Vagina (tissue), 2 donors: ENCODE results near the gene ADAMTS2. TPM values are rescaled to one million over a fixed set of nuclear protein-coding genes. Genes with fewer than 3 reads are reported as not detected.

Experiments
- DNase-seq, 2 donors: peaks; one replicate each; pipeline ENCODE4 v3.0.0-alpha.2; 2017; ENCODE audit errors: extremely low spot score in 2 of 2
- H3K27ac ChIP-seq: fragments of 200-600 bp; sonication (generic); one replicate; pipeline ENCODE4 v1.5.1; 2019
- H3K27me3 ChIP-seq: fragments of 200-600 bp; sonication (generic); one replicate; pipeline ENCODE4 v1.5.1; 2019
- H3K36me3 ChIP-seq, 2 donors: fragments of 200-600 bp; sonication (generic); one replicate each; pipeline ENCODE4 v1.5.1; 2017 to 2019
- H3K4me1 ChIP-seq: fragments of 200-600 bp; sonication (generic); one replicate; pipeline ENCODE4 v1.5.1; 2019
- H3K4me3 ChIP-seq, 2 donors: fragments of 200-600 bp; sonication (generic); 1 replicate in 1 of 2; 2 replicates in 1 of 2; pipeline ENCODE4 v1.5.1; 2016 to 2019
- H3K9me3 ChIP-seq: fragments of 200-600 bp; sonication (generic); one replicate; pipeline ENCODE4 v1.5.1; 2019
- POLR2A ChIP-seq, 2 donors: fragments of 450-650 bp; IDR thresholded peaks; one replicate each; pipeline ENCODE4 v1.6.1; 2017; ENCODE audit warnings: antibody characterized with exemption in 2 of 2, mild to moderate bottlenecking in 2 of 2, moderate library complexity in 2 of 2
- POLR2AphosphoS5 ChIP-seq, 2 donors: sonication (generic); formaldehyde crosslinking; IDR thresholded peaks; one replicate each; pipeline ENCODE4 v1.9.0; 2017; ENCODE audit warnings: antibody characterized with exemption in 2 of 2, mild to moderate bottlenecking in 2 of 2, low read depth in 1 of 2; ENCODE audit not compliant: insufficient read depth in 1 of 2
- intact Hi-C: fragments of 100-400 bp; cut with DNase I; formaldehyde crosslinking; loops from one replicate; pipeline ENCODE4 v1.15.1; 2023
- total RNA-seq: library from RNA; depleted of rRNA; stranded (reverse); fragments of >200 nt; gene quantifications from one replicate; pipeline ENCODE4 v1.2.3, GENCODE V29; 2016
- TF ChIP-seq, protein P1 (sequence below), 3 experiments: fragments of 450-650 bp in 2 of 3; fragments of 200-600 bp in 1 of 3; sonication (generic) in 1 of 3; IDR thresholded peaks; one replicate each; pipeline ENCODE4 v1.5.1; 2017 to 2019; ENCODE audit warnings: antibody characterized with exemption in 3 of 3, mild to moderate bottlenecking in 2 of 3, moderate library complexity in 2 of 3

ADAMTS2 gene
- total RNA-seq, 1 donor from 2014 or later, result 17.4 TPM

DNA sequence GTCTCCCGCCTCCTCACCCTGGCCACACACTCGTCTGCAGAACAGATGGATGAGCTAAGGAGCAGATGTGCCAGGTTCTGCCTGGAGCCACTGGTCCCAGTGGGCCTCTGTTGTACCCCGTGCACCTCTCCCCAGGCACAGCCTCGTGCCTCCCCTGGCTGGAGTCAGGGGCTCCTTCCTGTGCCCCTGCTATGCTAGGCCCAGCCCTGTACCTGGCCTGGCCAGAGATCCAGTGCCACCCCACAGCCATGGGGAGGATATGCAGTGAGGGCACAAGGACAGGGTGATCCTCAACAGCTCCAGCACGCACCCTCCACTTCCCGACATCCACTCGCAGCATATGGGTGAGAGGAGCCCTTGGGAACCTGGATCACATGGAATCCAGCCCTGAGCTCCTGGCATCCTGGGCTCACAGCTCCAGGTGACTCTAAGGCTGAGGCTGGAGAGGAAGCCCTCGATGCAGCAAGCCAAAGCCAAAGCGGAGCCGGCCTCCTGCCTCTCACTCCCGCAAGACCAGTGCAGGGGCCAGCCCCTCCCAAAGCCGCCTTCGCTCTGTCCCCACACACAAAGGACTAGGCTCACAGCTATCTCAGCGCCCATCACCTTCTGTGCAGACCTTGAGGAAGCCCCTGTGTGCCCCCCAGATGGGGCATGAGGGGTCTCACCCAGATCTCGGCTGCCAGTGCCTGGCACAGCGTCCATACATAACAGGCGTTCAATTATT is 23.7 kb upstream of the ADAMTS2 start:
- no peak overlapping the region for H3K27ac ChIP-seq
- no peak overlapping the region for H3K4me3 ChIP-seq
- DNase-seq, result no peak
- no peaks in the 10 kb centered on the region for H3K27me3 ChIP-seq
- no peaks in the 10 kb centered on the region for H3K9me3 ChIP-seq
- intact Hi-C loops, result no loop called here
- TF ChIP-seq, protein P1, sequence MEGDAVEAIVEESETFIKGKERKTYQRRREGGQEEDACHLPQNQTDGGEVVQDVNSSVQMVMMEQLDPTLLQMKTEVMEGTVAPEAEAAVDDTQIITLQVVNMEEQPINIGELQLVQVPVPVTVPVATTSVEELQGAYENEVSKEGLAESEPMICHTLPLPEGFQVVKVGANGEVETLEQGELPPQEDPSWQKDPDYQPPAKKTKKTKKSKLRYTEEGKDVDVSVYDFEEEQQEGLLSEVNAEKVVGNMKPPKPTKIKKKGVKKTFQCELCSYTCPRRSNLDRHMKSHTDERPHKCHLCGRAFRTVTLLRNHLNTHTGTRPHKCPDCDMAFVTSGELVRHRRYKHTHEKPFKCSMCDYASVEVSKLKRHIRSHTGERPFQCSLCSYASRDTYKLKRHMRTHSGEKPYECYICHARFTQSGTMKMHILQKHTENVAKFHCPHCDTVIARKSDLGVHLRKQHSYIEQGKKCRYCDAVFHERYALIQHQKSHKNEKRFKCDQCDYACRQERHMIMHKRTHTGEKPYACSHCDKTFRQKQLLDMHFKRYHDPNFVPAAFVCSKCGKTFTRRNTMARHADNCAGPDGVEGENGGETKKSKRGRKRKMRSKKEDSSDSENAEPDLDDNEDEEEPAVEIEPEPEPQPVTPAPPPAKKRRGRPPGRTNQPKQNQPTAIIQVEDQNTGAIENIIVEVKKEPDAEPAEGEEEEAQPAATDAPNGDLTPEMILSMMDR (IDR thresholded peaks at IDR 0.05), result no peak
- TF ChIP-seq POLR2A (IDR thresholded peaks at IDR 0.05) (no peak), POLR2AphosphoS5 (IDR thresholded peaks at IDR 0.05; ENCODE audit: insufficient read depth in 1 of 2, low read depth in 1 of 2) (no peak)
- no peaks in the 10 kb centered on the region for H3K4me1 ChIP-seq
- no peaks in the 10 kb centered on the region for H3K36me3 ChIP-seq

DNA sequence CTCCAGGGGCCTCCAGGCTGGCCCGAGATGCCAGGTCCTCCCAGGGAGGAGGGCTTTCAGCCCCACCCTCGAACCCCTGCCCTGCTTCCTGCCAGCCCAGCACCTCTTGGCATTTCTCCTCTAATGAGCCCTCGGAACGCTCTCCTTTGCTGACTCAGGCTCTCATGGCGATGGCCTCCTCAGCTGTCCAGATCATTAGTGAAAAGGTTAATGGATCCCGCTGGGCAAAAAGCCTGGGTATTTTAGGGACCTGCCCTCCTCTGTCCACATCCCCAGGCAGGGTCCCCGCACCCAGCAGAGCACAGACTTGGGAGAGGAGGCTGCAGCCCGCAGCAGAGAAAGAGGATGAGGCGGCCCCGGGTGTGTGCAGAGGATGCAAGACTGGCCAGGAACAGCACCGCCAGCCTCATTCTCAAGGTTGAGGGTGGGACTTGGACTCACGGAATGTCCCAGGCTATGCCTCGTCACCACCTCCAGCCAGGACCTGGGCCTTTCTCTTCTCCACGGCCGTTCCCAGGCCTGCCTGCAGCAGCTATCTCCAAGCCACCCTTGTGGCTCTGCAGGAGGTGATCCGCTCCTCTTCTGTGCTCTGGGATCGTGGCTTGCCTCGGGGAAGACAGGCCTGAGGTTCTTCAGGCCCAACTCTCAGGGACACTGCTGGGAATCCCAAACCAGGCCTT is 23.0 kb upstream of the ADAMTS2 start:
- Histone ChIP-seq H3K27ac (no peak overlapping the region), H3K4me1 (no peaks in the 10 kb centered on the region), H3K36me3 (no peaks in the 10 kb centered on the region), H3K27me3 (no peaks in the 10 kb centered on the region), H3K9me3 (no peaks in the 10 kb centered on the region), H3K4me3 (no peak overlapping the region)
- intact Hi-C loops, result no loop called here
- no peak for DNase-seq
- no peak for TF ChIP-seq POLR2A (IDR thresholded peaks at IDR 0.05)
- TF ChIP-seq POLR2AphosphoS5 (IDR thresholded peaks at IDR 0.05; ENCODE audit: insufficient read depth in 1 of 2, low read depth in 1 of 2), result no peak
- TF ChIP-seq, protein P1 (IDR thresholded peaks at IDR 0.05), result no peak

DNA sequence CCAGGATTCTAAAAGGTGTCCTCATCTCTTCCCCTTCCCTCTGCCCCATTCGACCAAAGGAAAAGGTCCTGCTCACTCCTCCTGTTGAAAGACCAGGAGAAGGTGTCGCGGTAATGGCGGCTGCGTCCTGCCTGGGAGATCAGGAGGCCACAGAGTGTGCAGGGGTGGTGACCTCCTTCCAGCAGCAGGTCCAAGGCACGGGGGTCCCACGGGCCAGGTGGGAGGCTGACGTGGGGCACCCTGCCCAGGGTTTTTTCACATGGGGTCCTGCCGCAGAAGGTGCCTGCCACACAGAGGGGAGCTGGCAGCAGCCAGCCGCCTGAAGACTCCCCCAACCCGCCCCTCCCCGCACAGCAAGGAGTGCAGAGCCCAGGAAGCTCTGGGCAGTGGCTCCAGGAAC is 22.2 kb upstream of the ADAMTS2 start:
- Histone ChIP-seq H3K36me3 (no peaks in the 10 kb centered on the region), H3K27ac (no peak overlapping the region), H3K27me3 (no peaks in the 10 kb centered on the region), H3K4me3 (no peak overlapping the region), H3K9me3 (no peaks in the 10 kb centered on the region), H3K4me1 (no peaks in the 10 kb centered on the region)
- intact Hi-C loops, result no loop called here
- no peak for TF ChIP-seq POLR2AphosphoS5 (IDR thresholded peaks at IDR 0.05; ENCODE audit: insufficient read depth in 1 of 2, low read depth in 1 of 2)
- TF ChIP-seq, protein P1 (IDR thresholded peaks at IDR 0.05), result no peak
- no peak for DNase-seq

DNA sequence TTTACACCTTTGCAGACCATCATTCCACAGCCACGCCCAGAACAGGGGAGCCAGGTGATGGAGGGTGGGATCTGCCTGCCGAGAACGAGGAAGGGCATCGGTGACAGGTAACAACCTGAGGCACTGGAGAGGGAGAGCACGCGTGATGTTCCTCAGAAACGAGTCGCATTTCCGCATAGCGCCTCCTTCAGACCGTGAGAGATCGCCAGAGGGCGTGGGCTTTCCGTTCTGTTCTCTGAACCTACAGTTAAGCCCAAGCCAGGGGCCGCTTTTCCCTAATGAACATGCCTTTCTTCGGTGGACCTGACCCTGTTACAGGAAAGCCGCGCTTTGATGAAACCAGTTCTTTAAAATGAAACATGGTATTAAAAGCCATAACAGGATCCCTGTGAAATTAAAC is 17.1 kb upstream of the ADAMTS2 start:
- H3K4me3 ChIP-seq, result no peak overlapping the region
- no peak for TF ChIP-seq POLR2A (IDR thresholded peaks at IDR 0.05)
- no peak for TF ChIP-seq POLR2AphosphoS5 (IDR thresholded peaks at IDR 0.05; ENCODE audit: insufficient read depth in 1 of 2, low read depth in 1 of 2)
- TF ChIP-seq, protein P1 (IDR thresholded peaks at IDR 0.05), result no peak
- intact Hi-C loops, result no loop called here
- H3K4me1 ChIP-seq, result peaks cover 5% of the 10 kb centered on the region
- DNase-seq, result no peak
- H3K36me3 ChIP-seq, result no peaks in the 10 kb centered on the region
- no peaks in the 10 kb centered on the region for H3K9me3 ChIP-seq
- H3K27me3 ChIP-seq, result no peaks in the 10 kb centered on the region
- H3K27ac ChIP-seq, result no peak overlapping the region

DNA sequence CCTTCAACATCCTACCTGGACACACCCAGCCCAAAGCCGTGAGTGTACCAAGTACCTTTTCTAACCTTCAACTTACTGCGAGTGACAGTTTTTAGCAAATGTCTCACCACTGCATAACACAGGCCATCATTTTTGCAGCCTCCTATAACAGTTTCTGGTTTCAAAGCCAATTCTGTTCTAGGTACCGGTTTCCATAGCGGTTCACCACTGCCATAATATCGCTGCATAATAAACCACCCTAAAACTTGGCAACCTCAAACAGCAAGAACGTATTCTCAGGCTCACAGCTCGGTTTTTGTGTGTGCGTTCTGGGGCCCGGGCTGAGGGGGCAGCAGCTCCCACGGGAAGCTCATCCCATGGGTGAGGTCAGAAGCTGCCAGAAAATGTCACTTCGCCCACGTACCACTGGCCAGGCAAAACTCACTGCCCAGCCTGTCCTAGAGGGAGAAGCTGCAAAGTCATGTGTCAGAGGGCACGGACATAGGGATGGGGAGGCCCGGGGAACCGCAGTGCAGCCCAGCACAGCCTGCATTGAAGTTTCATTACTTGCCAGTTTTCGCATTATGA is 15.9 kb upstream of the ADAMTS2 start:
- H3K36me3 ChIP-seq, result no peaks in the 10 kb centered on the region
- DNase-seq, result no peak
- no peaks in the 10 kb centered on the region for H3K27me3 ChIP-seq
- H3K9me3 ChIP-seq, result no peaks in the 10 kb centered on the region
- no peak overlapping the region for H3K27ac ChIP-seq
- intact Hi-C loops, result no loop called here
- H3K4me1 ChIP-seq, result peaks cover 12% of the 10 kb centered on the region
- H3K4me3 ChIP-seq, result no peak overlapping the region
- no peak for TF ChIP-seq POLR2A (IDR thresholded peaks at IDR 0.05)
- no peak for TF ChIP-seq POLR2AphosphoS5 (IDR thresholded peaks at IDR 0.05; ENCODE audit: insufficient read depth in 1 of 2, low read depth in 1 of 2)
- TF ChIP-seq, protein P1 (IDR thresholded peaks at IDR 0.05), result no peak
